ENCODE measurements around the gene IL17B.

Gene IL17B

DNA sequence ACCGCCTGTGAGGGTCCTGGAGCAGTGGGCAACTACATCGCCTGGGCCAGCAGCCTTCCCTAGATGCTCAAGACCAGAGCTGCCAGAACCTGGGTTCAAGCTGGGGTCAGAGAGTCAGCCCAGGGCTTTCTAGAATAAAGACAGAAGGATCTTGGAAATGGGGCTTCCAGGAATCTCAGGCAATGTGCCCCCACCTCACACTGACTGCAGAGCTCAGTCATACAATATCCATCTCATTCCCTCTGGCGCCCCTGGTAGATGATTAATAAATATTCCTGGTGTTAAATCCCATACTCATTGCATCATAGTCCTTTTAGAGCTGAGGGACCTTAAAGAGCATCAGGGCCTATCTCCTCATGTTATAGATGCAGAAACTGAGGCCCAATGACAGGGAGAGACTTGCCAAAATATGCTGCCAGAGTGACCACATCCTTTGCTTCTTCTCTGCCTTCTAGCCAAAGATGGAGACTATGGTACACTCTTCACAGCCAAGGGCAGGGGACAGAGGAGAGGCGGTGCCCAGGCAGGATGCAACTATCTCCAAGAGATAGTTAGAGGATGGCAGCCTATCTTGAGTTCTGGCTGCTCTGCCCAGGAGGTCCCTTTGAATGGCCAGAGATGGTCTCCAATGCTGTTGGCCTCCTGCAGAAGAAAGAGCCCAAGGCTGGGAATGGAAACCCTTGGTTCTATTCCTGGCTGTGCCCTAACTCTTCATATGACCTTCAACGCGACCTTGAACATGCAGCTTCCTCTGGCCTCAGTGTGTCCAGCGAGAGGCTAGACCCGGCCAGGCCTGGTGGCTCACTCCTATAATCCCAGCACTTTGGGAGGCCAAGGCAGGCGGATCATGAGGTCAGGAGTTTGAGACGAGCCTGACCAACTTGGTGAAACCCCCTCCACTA, 36.2 kb upstream of the IL17B start:
- FAIRE-seq: no peak
- no peak for DNase-seq (ENCODE audit: insufficient read length, low spot score)

- FAIRE-seq (no peak), DNase-seq (ENCODE audit: insufficient read length, low spot score) (no peak)
Measured at GRCh38 chr5:149414405-149415065, 35.4 kb upstream of the IL17B start.

DNA sequence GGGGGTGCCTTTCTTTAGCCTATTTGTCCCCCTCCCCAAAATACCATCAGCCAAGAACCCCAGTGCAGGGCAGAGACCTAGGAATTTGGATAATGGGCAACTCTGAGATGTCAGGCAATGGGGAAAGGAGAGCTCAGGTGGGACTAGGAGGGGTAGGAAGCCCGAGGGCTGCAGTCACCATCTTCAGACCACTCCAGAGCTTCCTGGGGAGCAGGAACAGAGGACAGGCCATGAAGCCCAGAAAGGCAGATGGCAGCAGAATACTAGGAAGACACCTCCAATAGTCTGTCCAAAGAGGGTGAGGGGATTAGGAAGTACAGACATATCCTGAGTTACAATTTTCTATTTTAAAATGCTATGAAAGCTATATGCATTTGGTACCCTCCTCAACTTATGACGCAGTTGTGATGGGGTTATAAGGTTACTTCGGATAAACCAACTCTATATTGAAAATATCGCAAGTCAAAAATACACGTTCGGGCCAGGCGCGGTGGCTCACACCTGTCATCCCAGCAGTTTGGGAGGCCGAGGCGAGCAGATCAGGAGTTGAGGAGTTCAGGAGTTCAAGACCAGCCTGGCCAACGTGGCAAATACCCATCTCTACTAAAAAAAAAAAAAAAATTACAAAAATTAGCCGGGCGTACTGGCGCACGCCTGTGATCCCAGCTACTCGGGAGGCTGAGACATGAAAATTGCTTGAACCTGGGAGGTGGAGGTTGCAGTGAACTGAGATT, 34.6 kb upstream of the IL17B start:
- DNase-seq (ENCODE audit: insufficient read length, low spot score) (no peak), FAIRE-seq (no peak)

GRCh38 chr5:149412783-149413476, 33.8 kb upstream of the IL17B start:
- FAIRE-seq (no peak), DNase-seq (ENCODE audit: insufficient read length, low spot score) (no peak)

DNA sequence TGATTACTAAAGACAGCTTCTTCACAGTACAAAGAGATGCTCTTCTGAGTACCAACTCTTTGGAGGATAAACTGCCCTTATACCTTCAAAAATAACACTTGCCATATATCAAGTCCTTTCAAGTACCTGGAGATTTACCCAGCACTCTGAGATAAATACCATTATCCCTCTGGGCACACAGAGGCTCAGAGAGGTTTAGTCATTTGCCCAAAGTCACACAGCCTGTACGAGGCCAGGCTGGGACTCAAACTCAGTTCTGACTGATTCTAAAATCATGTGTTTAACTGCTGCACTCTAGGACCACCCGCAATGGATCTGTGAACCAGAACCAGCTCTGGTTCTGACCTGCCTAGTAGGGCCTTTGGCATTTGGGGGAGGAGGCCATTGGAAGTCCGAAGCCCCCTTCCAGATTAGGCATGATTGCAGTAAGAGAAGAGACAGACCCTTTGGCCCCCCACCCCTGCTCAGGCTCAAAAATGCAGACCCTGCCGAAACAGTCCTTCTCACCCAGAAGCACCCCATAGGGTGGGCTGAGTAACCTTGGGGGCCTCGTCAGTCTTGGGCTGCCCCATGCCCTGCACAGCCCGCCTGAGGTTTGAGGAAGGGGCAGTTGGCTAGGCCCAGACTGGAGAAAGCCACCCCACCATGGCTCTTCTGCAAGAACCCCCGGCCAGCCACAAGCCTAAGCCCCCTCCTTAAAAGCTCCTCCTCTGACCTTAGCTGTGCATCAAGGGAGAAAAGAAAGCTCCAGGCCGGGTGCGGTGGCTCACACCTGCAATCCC, 32.8 kb upstream of the IL17B start:
- FAIRE-seq: no peak
- DNase-seq (ENCODE audit: insufficient read length, low spot score): no peak

DNA sequence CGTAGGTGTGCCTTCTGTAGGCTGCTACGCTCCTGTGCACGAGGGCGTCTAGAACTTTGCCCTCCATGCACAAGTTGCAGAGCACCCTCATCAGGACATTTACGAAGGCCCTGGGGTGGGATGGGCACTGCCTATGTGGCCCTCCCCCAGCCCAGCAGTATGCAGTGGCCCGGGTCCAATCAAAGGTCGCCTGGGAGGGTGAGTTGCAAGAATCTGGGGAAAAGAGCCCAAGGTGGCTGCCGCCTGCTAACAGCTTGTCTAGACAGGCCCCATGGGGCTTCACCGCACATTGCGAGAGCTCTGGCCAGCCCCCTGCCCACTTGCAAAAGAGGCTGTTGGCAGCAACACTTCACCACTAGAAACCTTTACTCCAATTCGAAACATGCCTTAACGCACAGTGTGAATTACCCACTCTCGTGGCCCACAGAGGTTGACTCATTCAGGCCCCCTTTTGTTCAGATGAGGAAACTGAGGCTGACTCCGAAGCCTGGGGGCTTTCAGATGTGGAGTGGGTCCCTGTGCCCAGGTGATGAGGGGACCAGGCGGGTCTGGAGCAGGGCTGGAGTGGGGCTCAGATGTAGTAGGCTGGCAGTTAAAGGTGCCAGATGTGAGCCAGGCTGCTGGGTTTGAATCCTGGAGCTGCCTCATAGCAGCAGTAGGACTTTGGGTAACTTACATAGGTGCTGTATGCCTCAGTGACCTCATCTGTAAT, 31.8 kb upstream of the IL17B start:
- no peak for FAIRE-seq
- DNase-seq (ENCODE audit: insufficient read length, low spot score): no peak

GRCh38 chr5:149410071-149410470, 31.0 kb upstream of the IL17B start:
- FAIRE-seq (no peak), DNase-seq (ENCODE audit: insufficient read length, low spot score) (no peak)

GRCh38 chr5:149409268-149409948, 30.3 kb upstream of the IL17B start:
- no peak for DNase-seq (ENCODE audit: insufficient read length, low spot score)
- no peak for FAIRE-seq

- no peak for FAIRE-seq
- no peak for DNase-seq (ENCODE audit: insufficient read length, low spot score)
Measured at GRCh38 chr5:149408252-149409099, 29.4 kb upstream of the IL17B start.

DNA sequence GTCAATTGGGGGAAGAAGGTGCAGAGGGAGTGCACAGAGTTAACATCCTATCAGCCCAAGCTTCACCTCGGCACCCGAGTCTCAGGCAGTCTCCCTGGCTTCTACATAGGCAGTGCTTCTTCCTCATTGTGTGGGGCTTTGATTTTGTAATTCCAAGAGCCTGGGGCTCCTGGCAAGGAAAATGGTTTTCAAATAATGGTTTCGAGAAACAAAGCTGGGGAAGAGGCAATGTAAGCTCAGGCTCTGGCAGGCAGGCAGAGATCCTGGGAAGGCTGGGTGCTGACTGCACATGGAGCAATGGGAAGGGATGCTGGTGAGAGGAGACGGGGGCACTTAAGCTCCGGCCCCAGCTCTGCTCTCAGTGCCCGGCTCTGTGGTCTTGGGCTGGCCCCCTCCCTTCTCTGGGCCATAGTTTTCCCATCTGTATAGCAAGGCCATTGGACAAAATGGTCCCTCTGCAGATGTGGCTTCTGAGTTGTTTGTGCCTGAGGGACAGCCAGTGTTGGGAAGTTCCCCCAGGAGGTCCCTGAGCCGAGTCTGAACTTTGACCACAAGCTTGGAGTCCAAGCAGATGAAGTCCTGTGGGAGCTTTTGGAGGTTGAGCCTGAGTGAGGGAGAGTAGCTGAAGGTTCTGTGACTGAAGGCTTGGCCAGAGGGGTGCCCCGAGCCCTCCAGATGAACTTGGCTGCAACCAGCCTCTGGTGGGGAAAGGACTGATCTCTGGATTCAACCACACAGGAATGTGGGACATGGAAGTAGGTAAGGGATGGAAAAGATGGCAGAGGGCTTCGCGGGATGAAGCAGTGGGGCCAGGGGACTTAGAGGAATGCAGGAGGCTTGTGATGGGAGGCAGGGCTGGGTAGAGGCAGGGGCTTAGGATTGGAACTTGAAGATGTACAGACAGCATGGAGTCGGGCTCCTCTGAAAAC, 28.5 kb upstream of the IL17B start:
- DNase-seq (ENCODE audit: insufficient read length, low spot score) (no peak), FAIRE-seq (no peak)

DNA sequence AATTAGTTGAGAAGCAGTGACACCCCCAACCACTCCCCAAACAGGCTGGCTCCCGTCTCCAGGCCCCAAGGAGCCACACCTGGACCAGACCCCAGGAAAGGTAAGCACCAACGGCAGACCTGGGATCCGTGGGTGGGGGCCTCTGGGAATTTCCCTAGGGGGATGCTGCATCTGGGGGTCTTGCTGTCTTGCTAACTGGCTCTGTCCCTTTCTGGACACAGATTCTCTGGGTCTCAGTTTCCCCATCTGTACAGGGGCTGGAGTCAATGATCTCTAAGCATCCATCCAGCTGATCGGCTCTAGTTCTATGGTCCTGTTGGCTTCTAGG, 27.9 kb upstream of the IL17B start:
- DNase-seq (ENCODE audit: insufficient read length, low spot score): no peak
- no peak for FAIRE-seq

DNA sequence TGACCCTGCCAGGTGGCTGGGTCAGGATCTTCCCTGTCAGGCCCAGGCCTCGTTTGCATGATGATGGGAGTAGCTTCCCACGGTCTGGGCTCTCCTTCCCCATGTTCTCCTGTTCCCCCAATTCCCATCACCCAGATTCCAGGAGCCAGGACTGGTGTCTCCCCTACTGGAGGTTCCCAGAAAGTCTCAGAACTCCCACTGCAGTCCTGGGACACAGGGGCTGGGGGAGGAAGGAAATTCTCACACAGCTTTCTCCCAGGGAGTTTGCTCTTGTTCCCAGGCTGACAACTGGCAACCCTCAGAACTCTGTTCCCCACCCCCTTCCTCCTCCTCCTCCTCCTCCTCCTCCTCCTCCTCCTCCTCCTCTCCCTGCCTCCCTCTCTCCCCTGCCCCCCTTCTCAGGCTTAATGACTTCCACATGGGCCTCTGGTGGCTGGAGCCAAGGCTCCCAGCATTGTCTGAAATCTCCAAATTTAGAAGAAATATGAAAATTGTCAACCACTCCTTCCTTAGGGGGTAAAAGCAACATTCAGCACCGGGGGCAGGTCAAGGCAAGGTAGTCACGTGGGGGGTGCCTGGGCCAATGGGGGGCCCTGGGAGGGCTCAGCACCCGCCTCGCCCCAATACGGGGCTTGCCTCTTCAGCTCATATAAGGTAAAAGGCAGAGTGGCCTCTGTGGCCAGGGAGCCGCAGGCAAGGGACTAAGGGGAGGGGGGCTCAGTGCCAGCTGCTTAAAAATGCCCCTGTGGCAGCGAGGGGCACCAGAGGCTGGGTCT, 27.3 kb upstream of the IL17B start:
- FAIRE-seq: no peak

DNA sequence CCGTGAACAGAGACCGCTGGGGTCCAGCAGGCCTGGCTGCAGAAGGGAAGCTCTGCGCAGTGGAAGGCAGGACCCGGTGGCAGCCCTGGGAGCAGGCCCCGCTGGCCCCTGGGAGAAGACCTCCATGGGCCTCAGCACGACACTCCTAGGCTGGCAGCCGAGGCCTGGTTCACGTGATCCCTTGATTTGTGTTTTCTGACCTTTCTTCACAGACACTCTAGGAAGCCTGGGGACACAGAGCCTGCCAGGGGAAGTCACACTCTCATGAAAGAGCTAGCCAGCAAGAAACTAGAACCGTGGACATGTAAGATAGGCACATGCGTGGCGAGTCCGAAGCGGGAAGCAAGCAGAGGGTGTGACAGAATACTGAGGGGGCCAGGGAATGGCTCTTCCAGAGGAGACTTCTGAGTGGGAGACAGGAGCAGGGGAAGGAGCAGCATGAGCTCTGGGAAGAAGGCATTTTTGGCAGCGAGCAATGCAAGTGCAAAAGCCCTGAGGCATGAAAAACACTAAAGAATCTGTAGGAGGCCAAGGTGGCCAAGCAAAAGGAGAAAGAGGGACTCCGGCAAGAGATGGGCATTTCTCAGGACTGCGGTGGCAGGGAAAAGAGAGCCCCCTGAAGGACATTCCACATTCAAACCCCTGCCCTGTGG, 26.6 kb upstream of the IL17B start:
- no peak for FAIRE-seq
- DNase-seq (ENCODE audit: insufficient read length, low spot score): no peak

More for the DNA sequence above, 27.3 kb upstream of the IL17B start:
- no peak for DNase-seq (ENCODE audit: insufficient read length, low spot score)

GRCh38 chr5:149404746-149405549, 25.9 kb upstream of the IL17B start:
- DNase-seq (ENCODE audit: insufficient read length, low spot score) (no peak), FAIRE-seq (peak; percentile 46)

All from HTR-8/SVneo (cell line).